GM21825 (cell line): Measurements from ENCODE around the gene SNTG2.

ENCODE experiments used
- ATAC-seq: cut with Tn5 transposase; IDR thresholded peaks from one replicate; pipeline ENCODE4 v1.9.1; 2021; ENCODE audit warnings: mild to moderate bottlenecking, moderate library complexity; ENCODE audit not compliant: unreplicated experiment

SNTG2 gene

GRCh38 chr2:1169291-1169949 lies 218.8 kb downstream of the SNTG2 start:
- ATAC-seq = no peak

- ATAC-seq = no peak
Observed at GRCh38 chr2:1170241-1170640, 219.6 kb downstream of the SNTG2 start.

- no peak for ATAC-seq
Observed at GRCh38 chr2:1170711-1171110, 220.1 kb downstream of the SNTG2 start.

- ATAC-seq = no peak
Observed at GRCh38 chr2:1173528-1173927, 222.9 kb downstream of the SNTG2 start.

GRCh38 chr2:1181893-1182292 lies 231.2 kb downstream of the SNTG2 start:
- no peak for ATAC-seq

GRCh38 chr2:1183300-1183699 lies 232.7 kb downstream of the SNTG2 start:
- no peak for ATAC-seq

GRCh38 chr2:1186421-1186820 lies 235.8 kb downstream of the SNTG2 start:
- ATAC-seq = no peak

GRCh38 chr2:1187189-1187588 lies 236.5 kb downstream of the SNTG2 start:
- ATAC-seq = no peak

- no peak for ATAC-seq
Observed at GRCh38 chr2:1192121-1192520, 241.5 kb downstream of the SNTG2 start.

- no peak for ATAC-seq
Observed at GRCh38 chr2:1193801-1194200, 243.2 kb downstream of the SNTG2 start.

- ATAC-seq = no peak
Observed at GRCh38 chr2:1203772-1204171, 253.1 kb downstream of the SNTG2 start.

GRCh38 chr2:1205853-1206252 lies 255.2 kb downstream of the SNTG2 start:
- ATAC-seq = no peak

GRCh38 chr2:1207962-1208510 lies 257.4 kb downstream of the SNTG2 start:
- no peak for ATAC-seq

GRCh38 chr2:1208522-1208921 lies 257.9 kb downstream of the SNTG2 start:
- no peak for ATAC-seq

GRCh38 chr2:1209246-1209645 lies 258.6 kb downstream of the SNTG2 start:
- no peak for ATAC-seq

GRCh38 chr2:1209761-1210160 lies 259.1 kb downstream of the SNTG2 start:
- no peak for ATAC-seq

GRCh38 chr2:1210352-1210751 lies 259.7 kb downstream of the SNTG2 start:
- ATAC-seq = no peak

- no peak for ATAC-seq
Observed at GRCh38 chr2:1219901-1220573, 269.4 kb downstream of the SNTG2 start.

GRCh38 chr2:1222056-1222455 lies 271.4 kb downstream of the SNTG2 start:
- ATAC-seq = no peak

- no peak for ATAC-seq
Observed at GRCh38 chr2:1223791-1224190, 273.1 kb downstream of the SNTG2 start.

- ATAC-seq = no peak
Observed at GRCh38 chr2:1224901-1225300, 274.3 kb downstream of the SNTG2 start.

- no peak for ATAC-seq
Observed at GRCh38 chr2:1226766-1227165, 276.1 kb downstream of the SNTG2 start.
